ENCODE measurements around the gene FAM89B.
"Not testable (repeated sequence)": the region's sequence is repeated elsewhere in the genome, so short reads cannot be mapped to it uniquely, and the experiment has no call there.

The FAM89B gene

DNA sequence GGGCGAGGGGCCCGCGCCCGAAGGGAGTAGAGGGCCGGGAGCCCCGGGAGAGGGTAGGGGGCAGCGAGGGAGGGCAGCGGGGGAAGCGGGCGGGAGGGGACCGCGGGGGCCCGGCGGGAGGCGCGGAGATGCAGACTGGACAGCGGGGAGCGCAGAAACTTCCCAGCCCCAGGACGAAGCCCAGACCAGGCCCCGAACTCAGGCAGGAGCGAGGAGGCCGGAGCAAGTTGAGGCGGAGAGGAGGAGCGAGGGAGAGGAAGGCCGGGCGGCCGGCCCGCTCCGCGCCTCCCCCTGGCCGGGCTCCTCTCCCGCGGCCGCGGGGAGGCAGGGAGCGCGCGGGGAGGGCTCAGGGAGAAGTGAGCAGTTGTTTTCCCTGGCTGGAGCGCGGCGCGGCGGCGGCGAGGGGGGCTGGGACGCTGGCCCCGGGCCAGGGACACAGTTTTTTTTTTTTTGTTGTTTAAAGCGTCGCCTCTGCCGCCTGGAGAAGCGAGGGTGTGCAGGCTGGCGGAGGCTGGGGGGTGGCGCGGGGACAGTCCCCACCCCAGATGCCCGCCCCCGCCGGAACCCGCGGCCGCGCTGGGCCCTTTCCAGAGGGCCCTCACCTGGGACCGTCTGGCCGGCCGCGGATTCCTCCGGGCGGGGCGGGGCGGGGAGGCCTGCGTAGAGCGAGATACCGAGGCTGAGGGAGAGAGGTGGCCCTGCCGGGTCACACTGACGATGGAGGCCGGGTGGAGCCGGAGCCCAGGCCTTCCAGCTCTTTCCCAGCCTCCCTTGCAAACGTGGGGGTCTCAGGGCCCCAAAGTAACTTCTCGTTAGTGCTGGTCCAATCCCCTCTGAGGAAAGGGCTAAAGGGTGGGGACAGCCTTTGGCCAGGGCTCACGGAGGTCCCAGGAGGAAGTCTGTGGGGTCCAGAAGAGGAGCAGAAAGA is 14.1 kb upstream of the FAM89B start, which contains the start of gene LTBP3:
Gene LTBP3, minus strand, starts transcription at position 358 of the 928 bp plus-strand sequence. CDS start 400 bp downstream, outside the sequence.
- DNase-seq, result peak; percentile 45

DNA sequence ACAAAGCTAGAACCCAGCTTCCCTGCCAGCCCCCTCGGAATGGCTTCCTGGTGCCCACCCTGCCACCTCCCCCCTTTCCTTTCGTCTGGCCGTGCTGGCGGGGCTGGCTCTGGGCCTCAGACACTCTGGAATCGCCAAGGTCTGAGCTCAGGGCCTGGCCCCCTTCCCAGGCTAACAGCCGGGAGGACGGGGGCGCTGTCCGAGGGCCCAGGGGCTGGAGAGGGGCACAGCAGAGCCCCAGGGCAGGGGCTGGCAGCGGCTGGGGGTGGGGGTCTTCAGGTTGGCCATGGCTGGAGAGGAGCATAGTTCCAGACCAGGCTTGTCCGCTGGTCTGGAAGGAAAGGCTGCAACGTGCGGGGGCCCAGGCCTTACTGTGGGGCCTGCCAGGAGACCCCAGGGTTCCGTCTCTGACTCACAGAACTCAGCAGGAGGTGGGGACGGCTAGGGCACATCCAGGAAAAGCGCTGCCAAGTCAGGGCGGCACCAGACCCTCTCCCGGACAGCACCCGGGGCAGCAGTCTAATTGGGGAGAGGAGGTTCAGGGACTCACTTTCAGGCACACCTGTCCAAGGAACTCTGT is 13.3 kb upstream of the FAM89B start:
- DNase-seq, result no peak

DNA sequence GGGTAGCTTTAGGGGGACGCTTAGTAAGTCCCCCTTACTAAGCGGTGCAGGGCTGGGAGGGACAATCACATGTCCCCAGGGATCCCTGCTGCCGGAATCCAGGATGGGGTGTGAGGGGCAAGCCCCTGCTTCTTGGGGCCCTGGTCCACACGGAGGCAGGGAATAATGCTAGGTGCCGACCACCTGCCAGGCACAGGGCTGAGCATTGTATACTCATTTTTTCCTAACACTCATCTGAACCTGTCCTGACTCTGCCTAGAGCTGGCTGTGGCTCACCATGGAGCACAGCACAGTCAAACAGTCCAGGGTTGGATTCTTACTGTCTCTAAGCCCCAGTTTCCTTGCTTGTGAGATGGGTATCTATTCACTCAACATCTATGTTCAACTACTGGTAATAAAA is 12.8 kb upstream of the FAM89B start:
- DNase-seq, result no peak

DNA sequence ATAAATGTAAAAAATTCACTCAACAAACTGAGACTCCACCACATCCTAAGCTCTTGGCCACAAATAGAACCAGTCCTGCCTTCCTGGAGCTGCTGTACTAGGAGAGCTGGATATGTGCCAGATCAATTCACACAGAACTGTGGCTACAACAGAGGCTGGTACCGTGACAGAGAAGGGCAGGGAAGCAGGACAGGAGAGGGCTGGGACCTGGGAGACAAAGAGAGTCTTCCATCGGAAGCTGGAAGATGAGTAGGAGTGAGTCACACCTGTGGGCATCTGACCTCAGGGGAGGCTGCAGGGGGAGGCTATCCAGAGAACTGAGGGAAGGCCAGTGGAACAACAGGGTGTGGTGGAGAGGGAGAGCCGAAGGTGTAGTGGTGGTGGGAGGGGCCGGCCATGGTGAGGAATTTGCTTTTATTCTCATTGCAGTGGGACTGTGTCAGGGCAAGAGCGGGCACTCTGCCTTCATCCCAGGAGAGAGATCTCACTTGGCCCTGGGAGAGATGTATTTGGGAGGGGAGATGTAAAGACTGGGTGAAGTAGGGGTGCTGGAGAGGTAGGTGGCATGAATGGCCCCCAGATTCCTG is 12.3 kb upstream of the FAM89B start:
- peak; percentile 89 for DNase-seq

DNA sequence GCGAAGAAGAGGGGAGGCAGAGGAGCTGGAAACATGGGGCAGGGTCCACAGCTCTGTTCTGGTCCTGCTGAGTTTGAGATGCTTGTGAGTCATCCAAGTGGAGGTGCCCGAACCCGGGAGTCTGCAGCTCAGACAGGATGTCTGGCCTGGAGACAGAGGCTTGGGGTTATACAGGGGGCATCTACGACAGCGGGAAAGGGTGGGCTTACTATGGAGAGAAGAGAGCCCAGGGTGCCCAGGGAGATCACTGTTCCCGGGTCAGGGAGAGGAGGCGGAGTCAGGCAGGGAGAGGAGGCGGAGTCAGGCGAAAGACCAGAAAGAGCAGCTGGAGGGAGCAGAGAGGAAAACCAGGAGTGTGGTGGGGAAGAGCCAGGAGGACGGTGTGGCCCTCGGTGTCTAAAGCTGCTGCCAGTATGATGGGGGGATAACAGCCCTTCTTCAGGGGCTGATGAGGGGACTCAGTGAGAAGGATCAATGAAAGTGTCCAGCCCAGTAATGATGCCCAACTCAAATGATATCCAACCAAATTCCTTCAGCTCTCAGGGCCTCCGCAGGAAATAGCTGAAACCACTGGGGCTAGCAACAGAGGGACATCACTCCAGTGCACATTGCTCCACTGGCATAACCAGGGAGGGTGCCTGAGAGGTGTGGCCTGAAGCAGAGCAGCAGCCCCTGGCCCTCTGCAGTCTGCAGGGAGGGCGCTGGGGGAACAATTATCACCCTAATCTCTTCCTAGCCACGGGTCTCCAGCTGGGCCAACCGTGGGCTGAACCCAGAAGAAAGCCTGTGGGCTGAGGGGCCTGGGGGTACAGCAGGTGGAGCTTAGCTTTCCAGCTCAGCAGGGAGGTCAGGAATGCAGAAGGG is 11.6 kb upstream of the FAM89B start:
- DNase-seq, result peak; percentile 48

DNA sequence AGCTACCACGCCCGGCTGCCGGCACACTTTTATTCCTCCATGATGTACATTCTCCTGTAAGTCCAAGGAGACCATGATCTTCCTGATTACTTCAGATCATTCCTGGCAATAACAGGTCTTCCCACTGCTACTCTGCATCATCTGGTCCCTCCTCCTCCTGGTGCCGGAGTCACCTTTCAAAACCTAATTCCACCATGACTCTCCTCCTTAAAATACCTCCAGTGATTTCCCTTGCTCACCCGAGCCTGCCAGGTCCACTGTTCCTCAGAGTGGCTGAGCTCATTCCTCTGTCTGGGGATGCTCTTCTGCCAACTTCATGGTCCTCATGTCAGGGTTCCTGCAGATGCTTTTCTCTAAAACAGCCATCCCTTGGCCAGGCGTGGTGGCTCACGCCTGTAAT is 10.3 kb upstream of the FAM89B start:
- DNase-seq, result no peak

DNA sequence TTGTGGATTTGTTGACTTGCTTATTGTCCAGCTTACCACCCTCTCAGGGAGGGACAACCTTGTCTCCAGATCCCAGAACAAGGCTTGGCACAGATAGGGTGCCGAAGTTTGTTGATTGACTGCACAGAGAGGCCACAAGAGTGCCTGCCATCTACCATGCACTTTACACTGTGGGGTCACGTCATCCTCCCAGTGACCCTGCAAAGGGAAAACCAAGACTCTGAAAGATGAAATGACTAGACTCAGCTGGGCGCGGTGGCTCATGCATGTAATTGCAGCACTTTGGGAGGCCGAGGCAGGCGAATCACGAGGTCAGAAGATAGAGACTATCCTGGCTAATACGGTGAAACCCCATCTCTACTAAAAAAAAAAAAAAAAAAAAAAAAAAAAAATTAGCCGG is 9.6 kb upstream of the FAM89B start:
- no peak for DNase-seq

DNA sequence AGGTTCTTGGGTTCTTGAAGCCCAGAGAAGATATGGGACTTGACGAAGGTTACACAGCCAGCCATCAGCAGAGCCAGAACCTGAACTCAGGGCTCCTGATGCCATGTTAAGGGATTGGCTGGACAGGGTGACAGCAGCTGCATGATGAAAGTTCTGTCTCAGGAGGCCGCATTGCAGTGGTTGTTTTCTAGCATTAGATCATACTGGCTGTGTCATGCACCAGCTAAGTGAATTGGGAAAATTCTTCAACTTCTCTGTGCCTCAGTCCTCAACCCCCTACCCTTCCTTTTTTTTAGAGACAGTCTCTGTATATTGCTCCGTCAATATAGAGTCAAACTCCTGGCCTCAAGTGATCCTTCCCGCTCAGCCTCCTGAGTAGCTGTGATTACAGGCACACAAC is 8.7 kb upstream of the FAM89B start:
- DNase-seq, result no peak

DNA sequence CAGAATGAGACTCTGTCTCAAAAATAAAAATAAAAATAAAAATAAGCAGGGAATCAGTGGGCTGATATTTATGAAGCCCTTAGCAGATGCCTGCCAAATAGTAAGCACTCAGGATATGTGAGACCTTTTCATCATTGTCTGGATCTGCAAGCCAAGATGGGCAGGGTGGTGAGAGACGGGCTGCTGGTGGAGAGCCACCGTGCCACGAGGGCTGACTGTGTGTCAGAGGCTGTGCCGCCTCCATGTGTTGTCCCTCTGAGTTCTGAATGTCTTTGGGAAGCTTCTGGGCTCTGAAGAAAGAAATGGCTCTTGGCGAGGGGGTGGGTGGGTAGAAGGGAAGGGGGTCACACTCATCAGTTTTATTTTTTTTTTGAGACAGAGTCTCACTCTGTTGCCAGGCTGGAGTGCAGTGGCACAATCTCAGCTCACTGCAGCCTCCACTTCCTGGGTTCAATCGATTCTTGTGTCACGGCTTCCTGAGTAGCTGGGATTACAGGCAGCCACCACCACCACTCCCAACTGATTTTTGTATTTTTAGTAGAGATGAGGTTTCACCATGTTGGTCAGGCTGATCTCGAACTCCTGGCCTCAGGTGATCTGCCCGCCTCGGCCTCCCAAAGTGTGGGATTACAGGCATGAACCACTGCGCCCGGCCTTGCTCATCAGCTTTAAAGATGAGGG is 7.3 kb upstream of the FAM89B start:
- not testable (repeated sequence) for DNase-seq

DNA sequence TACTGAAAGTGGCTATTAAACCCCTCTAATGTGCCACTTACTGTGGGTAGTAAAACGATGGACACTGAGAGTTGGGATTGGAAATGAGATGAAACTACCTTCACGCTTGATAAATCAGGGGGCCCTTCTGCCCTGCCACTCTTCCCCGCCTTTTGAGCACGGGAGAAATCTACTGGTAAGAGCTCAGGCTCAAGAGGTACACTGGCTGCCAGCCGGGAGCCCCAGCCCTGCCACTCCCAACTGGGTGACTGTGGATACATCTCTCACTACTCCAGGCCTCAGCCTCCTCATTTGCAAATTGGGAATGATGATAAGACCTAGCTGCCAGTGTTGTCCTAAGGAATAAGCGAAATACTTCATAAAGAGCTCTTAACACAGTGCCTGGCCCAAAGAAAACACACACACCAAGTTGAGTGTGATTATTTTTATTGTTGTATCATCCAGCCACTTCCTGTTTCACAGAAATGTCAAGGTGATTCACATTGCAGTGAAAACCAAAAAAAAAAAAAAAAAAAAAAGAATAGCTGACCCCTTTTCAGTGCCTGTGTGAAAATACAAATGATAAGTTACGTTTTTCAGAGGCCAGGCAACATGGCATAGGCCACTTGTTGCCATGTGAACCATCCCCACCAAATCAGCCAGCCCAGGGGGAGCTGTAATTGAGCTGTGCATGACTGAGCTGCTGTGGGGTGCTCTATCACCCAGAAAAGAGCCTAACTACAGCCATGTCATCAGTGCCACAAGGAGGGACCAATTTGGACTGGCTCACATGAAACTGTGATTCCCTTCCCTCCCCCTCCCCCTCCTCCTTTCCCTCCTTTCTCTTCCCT is 6.5 kb upstream of the FAM89B start:
- DNase-seq, result no peak

DNA sequence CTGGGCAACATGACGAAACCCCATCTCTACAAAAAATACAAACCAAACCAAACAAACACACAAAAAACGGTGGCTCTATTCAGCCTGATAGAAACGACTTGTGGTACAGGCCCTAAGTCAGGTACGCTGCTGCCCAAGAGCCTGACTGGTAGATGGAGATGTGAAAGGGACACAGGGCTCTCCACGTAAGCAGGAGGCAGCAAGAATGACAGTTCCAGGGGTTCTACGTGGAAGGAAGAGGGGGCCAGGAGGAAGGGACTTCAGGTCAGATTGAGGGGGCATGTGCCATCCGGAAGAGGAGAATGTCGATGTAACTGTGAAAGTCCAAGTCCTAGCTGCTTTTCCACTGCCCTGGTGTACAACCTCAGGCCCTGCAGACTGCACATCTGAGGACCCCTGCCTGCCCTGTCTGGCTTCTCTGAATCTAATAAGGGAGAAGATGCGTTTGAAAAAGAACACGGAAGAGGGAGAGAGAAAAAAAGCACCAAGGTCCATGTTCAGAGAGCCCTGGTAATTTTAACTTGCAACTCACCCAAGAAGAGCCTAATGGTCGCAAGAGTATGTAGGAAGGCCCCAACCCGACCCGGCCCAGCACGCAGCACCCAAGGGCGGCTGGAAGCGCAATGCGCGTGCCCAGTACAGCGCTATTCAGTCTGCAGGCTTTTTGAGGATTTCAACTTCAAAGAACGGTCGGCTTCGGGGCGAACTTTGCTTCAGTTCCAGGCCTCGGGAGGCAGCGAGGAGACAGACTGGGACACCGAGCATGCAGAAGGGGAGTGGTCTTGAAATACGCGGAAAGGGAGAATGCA is 3.0 kb upstream of the FAM89B start:
- DNase-seq, result no peak

DNA sequence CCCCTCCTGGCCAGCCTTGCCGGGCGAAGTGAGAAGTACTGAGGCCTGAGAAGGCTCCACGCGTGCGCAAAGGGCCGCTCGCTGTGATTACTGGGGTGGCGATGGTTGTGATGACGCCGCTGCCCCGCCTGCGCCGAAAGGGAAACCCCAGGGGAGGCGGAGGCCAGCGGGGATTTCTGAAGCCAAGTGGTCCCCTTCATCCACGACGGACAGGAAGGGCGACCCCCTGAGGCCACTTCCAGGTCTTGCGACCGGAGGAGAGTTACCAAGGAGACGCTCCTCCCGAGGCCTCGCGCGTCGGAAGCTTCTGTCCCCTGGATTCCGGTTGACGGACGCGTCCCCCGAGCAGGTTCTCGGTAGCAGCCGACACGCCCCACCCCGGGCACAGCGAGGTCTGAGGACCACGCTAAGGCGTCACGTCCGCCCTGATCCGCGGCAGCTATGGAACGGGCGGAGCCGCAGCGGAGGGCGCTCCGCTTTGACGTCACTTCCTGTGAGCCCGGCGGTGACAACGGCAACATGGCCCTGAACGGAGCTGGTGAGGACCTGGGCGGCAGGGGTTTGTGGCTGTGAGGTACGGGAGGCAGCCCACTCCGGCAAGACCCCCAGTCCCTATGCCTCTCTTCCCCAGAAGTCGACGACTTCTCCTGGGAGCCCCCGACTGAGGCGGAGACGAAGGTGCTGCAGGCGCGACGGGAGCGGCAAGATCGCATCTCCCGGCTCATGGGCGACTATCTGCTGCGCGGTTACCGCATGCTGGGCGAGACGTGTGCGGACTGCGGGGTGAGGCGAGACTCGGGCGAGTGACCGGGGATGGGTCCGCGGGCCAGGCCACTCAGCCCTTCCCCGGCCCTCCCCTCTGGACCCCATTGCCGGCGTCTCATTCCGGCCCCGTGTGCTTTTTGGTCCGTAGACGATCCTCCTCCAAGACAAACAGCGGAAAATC is 2.1 kb upstream of the FAM89B start, which contains the start of gene ZNRD2:
Gene ZNRD2, plus strand, starts transcription at position 505 of the 946 bp plus-strand sequence. Its CDS starts 15 bp downstream, at position 520.
- DNase-seq, result peak; percentile 97

DNA sequence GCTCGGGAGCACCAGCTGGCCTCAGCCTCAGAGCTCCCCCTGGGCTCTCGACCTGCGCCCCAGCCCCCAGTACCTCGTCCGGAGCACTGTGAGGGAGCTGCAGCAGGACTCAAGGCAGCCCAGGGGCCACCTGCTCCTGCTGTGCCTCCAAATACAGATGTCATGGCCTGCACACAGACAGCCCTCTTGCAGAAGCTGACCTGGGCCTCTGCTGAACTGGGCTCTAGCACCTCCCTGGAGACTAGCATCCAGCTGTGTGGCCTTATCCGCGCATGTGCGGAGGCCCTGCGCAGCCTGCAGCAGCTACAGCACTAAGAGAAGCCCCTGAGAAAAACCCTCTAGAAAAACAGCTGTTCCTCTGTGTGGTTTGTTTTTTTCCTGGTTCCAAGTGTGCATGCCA is 918 bp upstream of the FAM89B start:
- no peak for DNase-seq

DNA sequence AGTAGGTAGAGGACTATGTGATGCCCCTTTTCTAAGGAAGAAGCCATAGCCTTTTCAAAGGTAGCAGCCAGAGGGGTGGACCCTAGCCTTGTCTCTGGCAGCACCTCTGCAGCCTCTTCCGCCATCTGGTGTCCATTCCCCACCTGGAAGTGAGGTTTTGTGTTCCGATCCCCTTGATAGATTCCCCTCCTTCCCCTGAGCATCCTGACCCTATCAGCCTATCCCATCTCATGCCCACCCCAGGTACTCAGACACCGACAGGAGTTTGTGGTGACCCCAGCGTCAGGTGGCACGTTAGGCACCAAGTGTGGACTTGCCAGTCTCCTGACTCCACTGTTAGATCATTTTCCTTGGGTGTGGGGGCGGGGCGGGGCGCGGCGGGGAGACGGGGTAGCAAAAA is 398 bp upstream of the FAM89B start:
- no peak for DNase-seq

DNA sequence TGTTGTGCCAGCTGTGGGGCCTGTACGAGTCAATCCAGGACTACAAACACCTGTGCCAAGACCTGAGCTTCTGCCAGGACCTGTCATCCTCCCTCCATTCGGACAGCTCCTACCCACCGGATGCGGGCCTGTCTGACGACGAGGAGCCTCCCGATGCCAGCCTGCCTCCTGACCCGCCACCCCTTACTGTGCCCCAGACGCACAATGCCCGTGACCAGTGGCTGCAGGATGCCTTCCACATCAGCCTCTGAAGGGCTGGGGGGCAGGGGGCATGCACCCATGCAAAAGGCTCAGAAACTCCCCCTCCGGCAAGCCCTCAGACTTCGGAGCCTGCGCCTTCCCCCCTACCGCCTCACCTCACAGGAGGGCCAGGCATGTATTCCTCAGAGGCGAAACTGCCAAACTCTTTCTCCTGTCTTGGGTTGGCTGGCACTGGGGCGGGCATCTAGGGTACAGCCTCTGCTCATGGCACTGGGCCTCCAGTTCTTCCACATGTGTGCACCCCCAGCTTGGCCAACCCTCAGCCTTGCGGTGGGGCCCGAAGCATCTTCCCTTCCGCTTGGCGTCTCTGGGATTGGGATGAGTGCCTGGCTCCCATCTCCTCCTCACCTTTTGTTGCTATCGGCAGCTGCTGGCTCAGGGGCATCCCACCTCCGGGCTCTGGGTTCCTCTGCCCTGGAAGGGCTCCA is 1.2 kb downstream of the FAM89B start:
- DNase-seq, result peak; percentile 58

DNA sequence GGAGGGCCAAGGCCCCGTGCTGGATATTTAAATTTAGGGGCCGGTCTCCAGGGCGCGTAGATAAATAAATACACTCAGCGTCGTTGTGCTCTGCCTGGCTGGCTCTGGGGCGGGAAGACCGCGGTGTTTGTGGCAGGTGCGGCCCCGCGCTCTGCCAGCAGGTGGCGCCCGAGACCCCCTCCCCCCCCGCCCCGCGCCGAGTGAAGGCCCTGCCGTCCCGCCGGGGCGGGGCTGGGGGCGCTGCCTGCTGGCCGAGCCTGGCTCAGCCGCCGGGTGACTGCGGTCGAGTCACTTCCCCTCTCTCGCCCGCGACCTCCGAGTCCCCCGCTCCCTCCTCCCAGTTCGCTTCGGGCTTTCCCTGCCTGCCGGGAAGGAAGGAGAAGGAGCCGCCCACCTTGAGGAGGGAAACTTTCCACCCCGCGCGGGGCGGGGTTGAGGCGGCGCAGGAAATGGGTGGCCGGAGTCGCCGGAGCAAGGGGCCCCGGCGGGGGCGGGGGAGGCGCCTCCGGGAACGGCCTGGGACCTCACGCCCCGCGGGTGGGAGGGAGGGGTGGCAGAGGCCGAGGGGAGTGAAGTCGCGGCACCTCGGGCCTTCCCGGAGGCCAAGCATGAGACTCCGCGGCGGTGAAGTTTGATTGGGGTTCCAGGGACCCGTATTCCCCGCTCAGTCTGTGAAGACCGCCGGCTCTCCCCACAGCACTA is 1.9 kb downstream of the FAM89B start:
- peak; percentile 58 for DNase-seq

DNA sequence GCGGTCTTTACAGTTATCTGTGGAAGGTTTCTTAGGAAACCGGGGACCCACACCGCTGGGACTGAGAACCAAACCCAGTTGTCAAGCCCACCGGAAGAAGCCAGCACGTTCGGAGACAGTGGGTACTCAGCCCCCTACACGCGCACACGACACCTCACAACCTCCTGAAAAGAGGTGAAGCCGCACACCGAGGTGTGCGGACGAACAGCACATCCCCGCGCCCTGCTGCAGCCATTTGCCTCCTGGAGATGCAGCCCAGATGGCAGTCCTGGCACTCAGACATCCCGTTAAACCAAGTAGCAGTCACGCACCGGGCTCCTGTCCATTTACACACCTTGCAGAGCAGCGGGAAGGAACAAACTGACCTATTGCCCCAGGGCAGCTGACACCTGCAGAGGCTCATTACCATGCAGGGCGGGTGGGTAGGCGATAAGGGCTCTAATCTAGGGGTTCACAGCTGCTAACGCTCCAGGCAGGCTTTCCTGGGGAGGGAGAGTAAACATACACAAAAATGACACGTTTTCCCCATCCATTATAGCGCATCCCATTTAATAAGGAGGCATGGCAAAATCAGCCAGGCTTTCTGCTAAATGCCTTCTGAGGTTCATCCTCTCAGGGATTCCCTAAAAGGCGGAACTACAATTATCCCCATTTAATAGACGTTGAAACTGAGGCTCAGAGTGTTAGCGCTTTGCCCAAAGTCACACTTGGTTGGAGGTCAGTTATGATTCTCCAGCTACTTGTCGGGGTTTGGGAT is 2.7 kb downstream of the FAM89B start:
- DNase-seq, result no peak
